Colonic mucosa (tissue), 4 donors: ENCODE measurements around the gene STK11. TPM values are rescaled to one million over a fixed set of nuclear protein-coding genes. Genes with fewer than 3 reads are reported as not detected.
A peak's percentile ranks its signal among the peaks of the same experiment; 100 is the strongest.

Experiments
- DNase-seq: peaks from one replicate; pipeline ENCODE4 v3.0.0-alpha.2; 2020
- H3K27ac ChIP-seq: fragments of 200-600 bp; one replicate; pipeline ENCODE4 v1.8.0; 2021
- H3K27me3 ChIP-seq: fragments of 200-600 bp; one replicate; pipeline ENCODE4 v1.8.0; 2021
- H3K36me3 ChIP-seq: fragments of 200-600 bp; one replicate; pipeline ENCODE4 v1.8.0; 2021
- H3K4me1 ChIP-seq: fragments of 200-600 bp; one replicate; pipeline ENCODE4 v1.8.0; 2021; ENCODE audit warnings: mild to moderate bottlenecking
- H3K4me3 ChIP-seq: fragments of 200-600 bp; one replicate; pipeline ENCODE4 v1.8.0; 2021
- H3K9ac ChIP-seq, 2 donors: one replicate each; pipeline ENCODE4 v1.7.0; 2013; ENCODE audit warnings: control low read depth in 2 of 2, low read depth in 2 of 2, low read length in 2 of 2
- H3K9me3 ChIP-seq: fragments of 200-600 bp; one replicate; pipeline ENCODE4 v1.8.0; 2021
- CTCF ChIP-seq: fragments of 200-600 bp; IDR thresholded peaks from one replicate; pipeline ENCODE4 v1.8.0; 2022; ENCODE audit warnings: antibody characterized with exemption, mild to moderate bottlenecking
- intact Hi-C: fragments of 100-400 bp; cut with DNase I; formaldehyde crosslinking; loops from one replicate; pipeline ENCODE4 v1.14.1; 2022
- total RNA-seq, 2 donors: library from RNA; stranded (reverse); fragmentation: NEBNext Ultra II Directional in 1 of 2; extraction: Animal tissue kit (Norgen Biotek cat#: 25700) in 1 of 2; gene quantifications; one replicate each; pipeline ENCODE4 v1.2.1, GENCODE V29; 2021
- donor health status: healthy.
- donor health status: DM: no; HTN: no; CAD: no.
- donor health status: DM: no; HTN: no; CAD: no.

The STK11 gene
- total RNA-seq, 2 donors from 2014 or later, result 76.3 to 103 TPM

GRCh38 chr19:1261538-1261797, 55.9 kb downstream of the STK11 start:
- Histone ChIP-seq H3K9ac (peak overlapping the region; percentile 98 to 100), H3K9me3 (no peaks in the 10 kb centered on the region), H3K27ac (peak overlapping the region; percentile 91), H3K27me3 (no peaks in the 10 kb centered on the region), H3K4me3 (peak overlapping the region; percentile 54), H3K36me3 (peaks cover 7% of the 10 kb centered on the region), H3K4me1 (peaks cover 29% of the 10 kb centered on the region)
- no peak for TF ChIP-seq CTCF
- intact Hi-C loops, result no loop called here
- DNase-seq, result no peak

- no peak for TF ChIP-seq CTCF
- peaks cover 29% of the 10 kb centered on the region for H3K4me1 ChIP-seq
- H3K36me3 ChIP-seq, result peaks cover 2% of the 10 kb centered on the region
- peak; percentile 94 for DNase-seq
- peak overlapping the region; percentile 54 for H3K4me3 ChIP-seq
- H3K9ac ChIP-seq, result peak overlapping the region; percentile 98 to 100
- H3K9me3 ChIP-seq, result no peaks in the 10 kb centered on the region
- H3K27me3 ChIP-seq, result no peaks in the 10 kb centered on the region
- H3K27ac ChIP-seq, result peak overlapping the region; percentile 91
- intact Hi-C loops, result no loop called here
Measured at GRCh38 chr19:1261798-1262622, 56.4 kb downstream of the STK11 start.

GRCh38 chr19:1262623-1263123, 57.1 kb downstream of the STK11 start:
- intact Hi-C loops, result no loop called here
- peaks cover 36% of the 10 kb centered on the region for H3K4me1 ChIP-seq
- no peak for TF ChIP-seq CTCF
- peak overlapping the region; percentile 98 to 100 for H3K9ac ChIP-seq
- no peaks in the 10 kb centered on the region for H3K27me3 ChIP-seq
- H3K9me3 ChIP-seq, result no peaks in the 10 kb centered on the region
- H3K4me3 ChIP-seq, result peak overlapping the region; percentile 12
- peak overlapping the region; percentile 91 for H3K27ac ChIP-seq
- H3K36me3 ChIP-seq, result no peaks in the 10 kb centered on the region
- no peak for DNase-seq

- Histone ChIP-seq H3K9me3 (no peaks in the 10 kb centered on the region), H3K4me1 (peaks cover 41% of the 10 kb centered on the region), H3K4me3 (peak overlapping the region; percentile 12), H3K27me3 (no peaks in the 10 kb centered on the region), H3K27ac (peak overlapping the region; percentile 91), H3K9ac (peak overlapping the region; percentile 98 to 100), H3K36me3 (no peaks in the 10 kb centered on the region)
- no peak for TF ChIP-seq CTCF
- intact Hi-C loops, result no loop called here
- no peak for DNase-seq
Measured at GRCh38 chr19:1263188-1263587, 57.6 kb downstream of the STK11 start.

- peak overlapping the region; percentile 46 to 64 for H3K9ac ChIP-seq
Measured at GRCh38 chr19:1264801-1265614, 59.4 kb downstream of the STK11 start.

More at GRCh38 chr19:1264801-1265614, 59.4 kb downstream of the STK11 start:
- peak; percentile 74 for DNase-seq
- Histone ChIP-seq H3K27ac (peak overlapping the region; percentile 84), H3K9me3 (no peaks in the 10 kb centered on the region), H3K36me3 (no peaks in the 10 kb centered on the region), H3K4me1 (peaks cover 44% of the 10 kb centered on the region), H3K4me3 (no peak overlapping the region), H3K27me3 (no peaks in the 10 kb centered on the region)
- intact Hi-C loops, result no loop called here
- TF ChIP-seq CTCF, result no peak
